SHP77 (cell line): Measurements from ENCODE around the gene RP9.
A peak's percentile ranks its signal among the peaks of the same experiment; 100 is the strongest.
"Not testable (repeated sequence)": the region's sequence is repeated elsewhere in the genome, so short reads cannot be mapped to it uniquely, and the experiment has no call there.

Experiments used
- DNase-seq, 2 experiments: peaks; one replicate each; lab custom pipeline; 2025; lab: John Stamatoyannopoulos, UW

RP9 gene

DNA sequence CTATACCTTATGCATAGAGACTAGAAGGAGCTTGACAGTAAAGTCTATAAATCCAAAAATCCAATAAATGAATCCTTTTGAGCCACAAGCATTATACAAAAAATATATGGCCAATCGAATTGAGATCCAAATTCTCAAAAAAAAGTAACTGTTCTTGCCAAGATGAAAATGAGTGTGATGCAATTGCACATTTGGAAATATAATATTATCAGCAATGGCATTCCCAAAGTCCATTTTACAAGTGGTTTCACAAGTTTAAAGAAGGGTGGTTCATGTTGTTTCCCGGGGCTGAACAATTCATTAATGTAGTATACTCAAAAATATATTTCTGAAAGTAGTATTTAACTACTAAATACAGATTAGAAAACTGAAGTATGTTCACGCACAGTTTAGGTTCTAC lies 7.3 kb downstream of the RP9 start:
- no peak for DNase-seq

DNA sequence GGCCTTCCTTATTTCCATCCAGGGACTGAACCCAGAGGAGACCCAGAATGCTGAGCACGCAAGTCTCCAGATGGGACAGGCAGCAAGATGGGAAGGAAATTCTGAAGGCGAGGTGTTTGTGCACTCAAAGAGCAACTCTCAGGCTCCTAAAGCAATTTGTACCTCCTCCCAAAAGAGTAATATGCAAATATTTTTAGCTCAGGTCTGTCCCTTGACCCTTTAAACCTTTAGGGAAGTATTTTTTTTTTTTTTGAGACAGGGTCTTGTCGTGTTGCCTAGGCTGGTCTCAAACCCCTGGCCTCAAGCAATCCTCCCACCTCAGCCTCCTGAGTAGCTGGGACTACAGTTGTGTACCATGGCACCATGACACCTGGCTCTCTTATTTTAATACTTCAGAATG lies 8.4 kb downstream of the RP9 start:
- no peak for DNase-seq

DNA sequence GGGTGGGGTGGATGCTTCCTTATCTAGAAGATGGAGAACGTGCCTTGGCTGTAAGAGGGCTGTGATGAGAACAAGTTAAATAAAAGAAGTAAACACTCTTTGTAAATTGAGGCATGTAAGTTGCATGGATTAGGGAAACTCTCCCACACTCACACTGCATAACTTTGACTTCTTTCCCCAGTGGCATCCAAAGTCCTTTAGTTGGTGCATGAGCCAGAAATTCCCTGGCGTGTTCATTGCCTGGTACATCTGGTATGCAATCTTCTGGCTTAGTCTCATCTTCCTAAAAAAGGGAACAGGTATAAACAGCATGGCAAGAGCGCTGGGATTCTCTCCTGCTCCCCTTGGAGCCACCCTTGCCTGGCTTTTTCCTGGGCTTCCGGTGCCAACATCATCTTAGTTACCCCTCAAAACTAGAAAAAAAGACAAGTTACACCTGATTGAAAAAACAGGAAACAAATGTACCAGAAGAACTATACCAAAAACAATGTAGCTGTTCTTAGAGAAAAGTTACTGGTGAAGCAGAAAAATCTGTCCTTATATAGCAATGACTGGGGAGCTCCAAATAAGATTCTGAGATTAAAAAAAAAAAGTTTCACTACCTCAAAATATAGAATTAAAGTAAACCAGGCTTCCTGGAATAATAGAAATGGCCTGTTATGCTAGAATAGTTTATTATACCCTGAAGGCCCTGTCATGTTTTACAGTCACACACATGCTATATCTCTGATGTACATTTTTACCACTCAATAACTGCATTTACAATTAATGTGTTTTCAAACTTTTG lies 9.9 kb downstream of the RP9 start:
- no peak for DNase-seq

DNA sequence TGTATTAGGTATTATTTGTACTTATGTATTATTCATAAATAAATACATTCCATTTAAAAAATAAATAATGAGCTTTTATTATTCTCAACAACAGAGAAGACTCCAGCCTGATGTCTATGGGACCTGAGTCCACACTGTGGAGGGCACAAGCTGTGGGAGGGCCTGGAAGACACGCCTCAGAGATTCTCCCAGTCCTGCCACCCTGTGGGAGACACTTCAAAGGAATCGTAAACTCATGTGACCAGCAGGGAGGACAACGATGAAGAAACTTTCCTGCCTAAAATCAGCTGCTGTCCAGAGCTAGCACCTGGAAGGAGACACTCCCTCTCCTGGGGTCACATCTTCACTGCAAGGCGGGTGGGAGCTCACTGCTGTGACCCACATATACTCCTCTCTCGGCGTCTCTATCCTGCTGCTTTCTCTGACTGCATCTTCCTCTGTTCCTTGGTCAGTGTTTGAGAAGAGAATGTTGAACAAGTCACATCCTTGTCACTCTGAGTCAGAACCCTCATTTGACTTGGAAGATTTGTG lies 14.4 kb downstream of the RP9 start:
- not testable (repeated sequence) for DNase-seq

DNA sequence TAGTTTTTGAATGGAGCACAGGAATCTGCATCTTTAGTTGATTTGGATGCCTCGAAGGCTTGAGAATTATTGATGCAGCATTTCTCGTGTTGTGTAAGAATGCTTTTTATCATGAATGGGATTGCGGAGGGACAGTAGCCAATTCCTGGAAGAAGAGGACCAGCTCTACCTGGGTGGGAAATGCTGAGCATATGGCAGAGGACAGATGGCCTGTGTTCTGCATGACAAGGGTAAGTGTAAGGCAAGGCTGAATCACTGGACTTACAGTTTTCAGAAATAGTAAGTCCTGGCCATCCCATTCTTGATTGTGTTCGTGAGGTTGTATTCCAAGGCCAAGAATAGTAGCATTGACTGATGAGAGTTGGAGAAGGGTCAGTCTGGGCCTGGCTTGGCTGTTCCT lies 15.9 kb downstream of the RP9 start:
- DNase-seq, result no peak

DNA sequence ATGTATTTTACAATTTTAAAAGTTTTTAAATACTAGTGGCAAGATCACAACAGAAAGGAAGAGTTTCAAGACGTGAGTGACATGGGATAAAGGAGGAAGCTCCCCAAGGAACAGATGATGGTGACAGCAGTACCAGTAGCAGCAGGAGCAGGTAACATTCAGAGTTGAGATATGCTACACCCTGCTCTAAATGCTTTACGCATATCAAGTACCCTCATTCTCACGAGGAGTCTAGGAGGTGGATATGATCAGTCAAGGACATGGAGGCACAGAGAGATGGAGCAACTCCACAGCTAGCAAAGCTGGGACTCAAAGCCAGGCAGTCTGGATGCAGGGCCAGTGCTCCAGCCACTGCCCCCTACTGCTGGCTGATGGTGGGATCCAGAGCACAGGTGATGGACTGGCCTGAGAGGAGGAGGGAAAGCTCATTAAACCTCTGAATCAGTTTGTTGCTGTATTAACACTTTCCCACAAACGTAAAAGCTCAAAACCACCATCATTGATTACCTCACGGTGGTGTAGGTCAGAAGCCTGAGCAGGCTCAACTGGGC lies 17.5 kb downstream of the RP9 start:
- no peak for DNase-seq

DNA sequence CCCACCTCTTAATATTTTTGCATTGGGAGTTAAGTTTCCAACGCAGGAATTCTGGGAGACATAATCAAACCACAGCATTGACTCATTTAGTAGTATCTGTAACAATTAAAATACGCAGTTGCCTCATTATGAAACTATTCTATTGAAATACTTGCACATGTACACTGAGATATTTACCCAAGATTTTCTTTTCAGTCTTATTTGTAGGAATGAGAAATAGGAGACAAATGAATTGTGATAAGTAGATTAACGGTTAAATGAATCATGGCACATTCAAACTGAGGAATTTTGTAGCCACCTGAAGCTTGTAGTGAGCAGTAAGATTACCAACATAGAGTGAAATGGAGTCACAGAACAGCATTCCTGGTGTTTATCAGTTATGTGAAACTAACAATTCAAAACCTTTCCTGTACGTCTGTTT lies 18.1 kb downstream of the RP9 start:
- no peak for DNase-seq

DNA sequence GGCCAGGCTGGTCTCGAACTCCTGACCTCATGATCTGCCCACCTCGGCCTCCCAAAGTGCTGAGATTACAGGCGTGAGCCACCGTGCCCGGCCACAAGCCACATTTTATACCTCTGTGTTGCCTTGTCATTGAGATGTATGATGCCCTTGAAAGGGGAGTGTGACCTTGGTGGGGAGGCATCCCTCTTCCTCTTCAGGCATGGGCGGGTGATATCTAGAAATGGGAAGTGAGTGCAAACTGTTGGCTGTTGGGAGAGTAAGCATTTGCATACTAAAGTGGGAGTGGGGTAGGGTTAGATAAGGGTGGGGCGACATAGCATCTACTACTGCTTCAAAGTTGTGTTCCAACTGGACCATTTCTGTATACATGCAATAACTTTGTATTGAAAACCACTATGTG lies 20.1 kb downstream of the RP9 start:
- no peak for DNase-seq

DNA sequence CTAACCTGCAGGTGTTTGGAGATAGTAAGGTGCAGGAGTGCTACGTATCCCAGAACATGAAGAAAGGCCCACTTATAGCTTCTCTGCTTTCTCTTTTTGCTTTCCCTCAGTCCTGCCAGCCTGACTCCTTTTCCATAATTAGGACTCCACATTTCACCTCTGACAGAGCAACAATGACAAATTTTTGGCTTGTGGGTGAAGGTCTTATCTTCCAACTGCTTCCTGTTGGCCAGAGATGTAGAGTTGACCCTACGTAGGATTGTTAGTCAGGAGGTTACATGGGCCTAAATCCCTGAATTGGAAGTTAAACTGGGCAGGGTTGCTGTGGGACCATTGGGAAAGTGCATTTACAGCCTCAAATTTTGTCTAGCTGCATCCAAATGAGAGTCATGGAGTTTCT lies 21.3 kb downstream of the RP9 start:
- DNase-seq, result no peak

DNA sequence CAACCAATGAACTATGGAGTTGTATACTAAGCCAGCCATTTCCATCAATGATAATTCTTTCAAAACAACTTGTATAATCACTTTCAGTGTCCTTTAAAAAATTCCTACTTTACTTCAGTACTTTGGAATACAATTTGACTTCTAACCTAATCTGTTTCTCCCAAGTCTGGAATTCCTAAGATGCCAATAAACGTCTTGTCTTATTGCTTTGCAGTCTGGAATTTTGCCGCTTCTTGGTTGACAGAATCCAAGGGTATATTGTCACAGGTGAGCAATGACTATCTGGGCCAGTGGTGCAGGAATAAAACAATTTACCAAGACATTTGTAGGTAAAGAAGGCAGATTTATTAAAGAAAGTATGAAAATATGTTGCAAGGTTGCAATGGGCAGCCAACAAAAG lies 21.8 kb downstream of the RP9 start:
- DNase-seq, result no peak

DNA sequence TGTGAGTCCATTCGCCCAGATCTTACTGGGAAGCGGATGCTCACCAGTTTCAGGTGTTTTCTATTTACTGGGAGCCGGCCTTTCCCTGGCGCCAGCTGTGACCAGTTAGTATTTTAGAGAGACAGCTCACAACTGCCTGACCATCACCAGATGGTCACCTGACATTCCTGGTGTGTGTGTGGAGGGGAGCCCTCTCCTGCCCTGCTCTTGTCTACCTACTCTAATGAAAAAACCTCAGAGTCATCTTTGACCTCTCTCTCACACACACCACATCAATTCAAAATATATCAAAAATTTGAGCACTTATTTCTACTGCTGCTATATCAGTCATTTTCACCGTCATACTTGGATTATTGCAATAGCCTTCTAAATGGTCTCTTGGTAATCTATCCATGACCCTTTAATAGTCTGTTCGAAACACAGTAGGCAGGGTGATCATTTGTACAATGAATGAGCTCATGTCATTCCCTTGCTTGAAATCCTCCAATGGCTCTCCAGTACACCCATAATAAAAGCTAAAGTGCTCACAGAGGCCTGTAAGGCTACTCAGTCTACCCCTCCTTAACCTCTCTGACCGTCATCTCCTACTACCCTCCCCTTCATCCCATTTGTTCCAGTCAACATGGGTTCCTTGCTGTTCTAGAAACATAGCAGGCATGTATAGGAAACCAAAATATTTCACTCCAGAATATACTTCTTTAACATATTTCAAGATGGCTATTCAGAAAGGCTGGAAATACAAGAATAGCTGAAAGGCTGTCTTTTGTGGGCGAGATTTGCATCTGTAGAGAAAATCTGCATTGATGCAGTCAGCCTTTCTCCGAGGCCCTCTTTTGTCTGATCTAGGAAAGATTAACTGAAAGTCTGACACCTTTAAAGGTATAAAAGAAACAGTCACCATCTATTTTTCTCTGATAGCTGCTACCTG lies 29.2 kb downstream of the RP9 start:
- no peak for DNase-seq

DNA sequence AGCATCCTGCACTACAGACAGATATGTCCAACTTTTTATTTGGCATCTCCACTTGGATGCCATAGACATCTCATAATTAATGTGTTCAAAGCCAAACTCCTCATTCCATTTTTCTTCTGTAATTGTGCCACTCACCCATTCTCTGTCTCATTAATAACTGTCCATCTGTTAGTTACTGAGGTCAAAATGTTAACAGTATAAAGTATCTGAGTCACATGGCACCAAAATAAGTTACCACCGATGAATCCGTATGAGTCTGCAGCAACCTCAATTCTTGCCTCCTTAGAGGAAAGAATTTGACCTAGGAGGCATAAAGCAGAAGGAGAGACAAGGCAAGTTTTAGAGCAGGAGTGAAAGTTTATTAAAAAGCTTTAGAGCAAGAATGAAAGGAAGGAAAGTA lies 30.1 kb downstream of the RP9 start:
- no peak for DNase-seq

DNA sequence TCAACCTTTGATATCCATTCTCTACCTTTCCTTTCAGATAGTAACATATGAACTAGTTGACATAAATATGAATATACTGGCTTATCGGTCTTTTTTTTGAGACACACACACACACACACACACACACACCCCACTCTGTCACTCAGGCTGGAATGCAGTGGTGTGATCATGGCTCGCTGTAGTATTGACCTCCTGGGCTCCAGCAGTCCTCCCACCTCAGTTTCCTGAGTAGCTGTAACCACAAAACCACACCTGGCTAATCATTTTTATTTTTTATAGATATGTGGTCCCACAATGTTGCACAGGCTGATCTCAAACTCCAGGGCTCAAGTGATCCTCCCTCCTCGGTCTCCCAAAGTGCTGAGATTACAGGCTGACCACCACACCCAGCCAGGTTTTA lies 32.5 kb downstream of the RP9 start:
- no peak for DNase-seq

DNA sequence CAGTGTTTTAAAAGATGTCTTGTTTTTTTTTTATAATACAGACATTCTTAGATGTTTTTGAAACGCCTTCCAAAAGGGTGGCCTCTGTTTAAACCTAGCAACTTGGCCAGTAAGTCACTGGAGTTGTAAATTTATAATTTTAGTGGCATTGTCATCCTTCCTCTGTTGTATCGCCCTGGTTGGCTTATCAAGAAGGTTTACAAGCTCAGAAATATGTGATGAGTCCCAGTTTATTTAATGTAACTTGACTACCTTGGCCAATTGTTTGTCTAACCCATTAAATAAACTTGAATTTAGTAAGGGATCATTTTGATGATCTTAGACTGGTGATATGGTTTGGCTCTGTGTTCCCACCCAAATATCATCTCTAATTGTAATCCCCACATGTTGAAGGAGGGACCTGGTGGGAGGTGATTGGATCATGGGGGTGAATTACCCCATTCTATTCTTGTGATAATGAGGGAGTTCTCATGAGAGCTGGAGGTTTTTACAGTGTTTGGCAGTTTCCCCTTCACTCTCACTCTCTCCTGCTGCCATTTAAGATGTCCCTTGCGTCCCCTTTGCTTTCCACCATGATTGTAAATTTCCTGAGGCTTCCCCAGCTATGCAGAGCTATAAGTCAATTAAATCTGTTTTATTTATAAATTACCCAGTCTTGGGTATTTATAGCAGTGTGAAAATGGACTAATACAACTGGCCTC lies 33.2 kb downstream of the RP9 start:
- no peak for DNase-seq

DNA sequence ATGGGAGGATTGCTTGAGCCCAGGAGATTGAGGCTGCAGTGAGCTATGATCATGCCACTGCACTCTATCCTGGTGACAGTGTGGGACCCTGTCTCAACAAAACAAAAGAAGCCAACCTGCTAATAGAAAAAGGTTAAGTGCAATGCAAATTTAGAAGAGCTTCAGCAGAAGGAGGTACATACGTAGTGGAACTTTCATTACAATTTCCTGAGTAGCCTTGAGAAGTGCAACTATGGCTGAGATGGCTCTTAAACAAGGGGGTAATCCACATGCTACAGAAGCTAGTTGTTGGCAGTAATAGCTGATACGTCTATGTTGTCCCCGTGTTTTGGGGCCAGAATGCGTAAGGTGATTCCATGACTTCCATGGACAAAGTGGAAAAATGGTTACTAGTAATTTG lies 36.0 kb downstream of the RP9 start:
- no peak for DNase-seq

DNA sequence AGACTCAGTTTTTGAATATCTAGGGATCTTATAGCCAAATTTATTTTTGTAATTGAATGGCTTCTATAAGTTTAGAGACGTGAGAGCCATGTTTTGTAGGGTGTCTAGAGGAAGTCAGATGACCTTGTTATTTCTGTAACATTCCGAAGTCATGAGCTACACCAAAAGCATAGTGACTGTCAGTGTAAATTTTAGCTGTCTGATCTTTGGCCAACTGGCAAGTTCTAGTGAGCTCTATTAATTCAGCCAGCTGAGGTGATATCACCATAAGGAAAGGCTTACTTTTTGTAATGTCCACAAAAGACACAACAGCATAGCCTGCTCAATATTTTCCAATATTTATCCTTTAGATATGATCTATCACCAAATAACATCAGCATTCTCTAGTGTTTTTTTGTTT lies 36.7 kb downstream of the RP9 start:
- no peak for DNase-seq

DNA sequence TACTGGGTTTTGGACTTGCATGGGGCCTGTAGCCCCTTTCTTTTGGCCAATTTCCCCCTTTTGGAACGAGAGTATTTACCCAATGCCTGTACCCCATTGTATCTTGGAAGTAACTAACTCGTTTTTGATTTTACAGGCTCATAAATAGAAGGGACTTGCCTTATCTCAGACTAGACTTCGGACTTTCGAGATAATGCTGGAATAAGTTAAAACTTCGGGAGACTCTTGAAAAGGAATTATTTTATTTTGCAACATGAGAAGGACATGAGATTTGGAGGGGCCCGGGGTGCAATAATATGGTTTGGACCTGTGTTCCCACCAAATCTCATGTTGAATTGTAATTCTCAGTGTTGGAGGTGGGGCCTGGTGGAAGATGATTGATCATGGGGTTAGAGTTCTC lies 38.4 kb downstream of the RP9 start:
- DNase-seq, result no peak

DNA sequence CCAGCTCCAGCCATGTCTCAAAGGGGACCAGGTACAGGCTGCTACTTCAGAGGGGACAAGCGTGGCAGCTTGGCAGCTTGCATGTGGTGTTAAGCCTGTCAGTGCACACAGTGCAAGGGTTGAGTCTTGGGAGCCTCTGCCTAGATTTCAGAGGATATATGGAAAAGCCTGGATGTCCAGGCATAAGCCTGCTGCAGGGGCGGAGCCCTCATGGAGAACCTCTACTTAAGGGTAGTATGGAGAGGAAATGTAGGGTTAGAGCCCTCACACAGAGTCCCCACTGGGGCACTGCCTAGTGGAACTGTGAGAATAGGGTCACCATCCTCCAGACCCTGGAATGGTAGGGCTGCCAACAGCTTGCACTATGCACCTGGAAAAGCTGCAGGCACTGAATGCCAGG lies 38.9 kb downstream of the RP9 start:
- DNase-seq, result no peak

DNA sequence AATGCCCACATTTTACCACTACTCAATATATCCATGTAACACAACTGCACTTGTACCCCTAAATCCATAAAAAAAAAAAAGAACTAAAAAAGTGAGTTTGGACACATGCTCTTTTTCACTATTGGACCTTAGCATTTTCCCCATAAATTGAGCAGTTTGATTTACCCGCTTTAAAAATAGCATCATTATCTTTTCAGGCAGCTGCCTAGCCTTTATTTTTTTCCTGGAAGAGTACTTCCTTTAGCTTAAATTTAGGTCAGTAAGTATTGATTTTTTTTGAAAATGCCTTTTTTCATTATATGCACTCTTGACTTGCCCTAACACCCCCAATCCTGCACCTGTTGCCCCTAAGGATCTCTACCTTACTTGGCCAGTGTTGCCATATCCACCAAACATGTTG lies 41.3 kb downstream of the RP9 start:
- DNase-seq, result no peak

DNA sequence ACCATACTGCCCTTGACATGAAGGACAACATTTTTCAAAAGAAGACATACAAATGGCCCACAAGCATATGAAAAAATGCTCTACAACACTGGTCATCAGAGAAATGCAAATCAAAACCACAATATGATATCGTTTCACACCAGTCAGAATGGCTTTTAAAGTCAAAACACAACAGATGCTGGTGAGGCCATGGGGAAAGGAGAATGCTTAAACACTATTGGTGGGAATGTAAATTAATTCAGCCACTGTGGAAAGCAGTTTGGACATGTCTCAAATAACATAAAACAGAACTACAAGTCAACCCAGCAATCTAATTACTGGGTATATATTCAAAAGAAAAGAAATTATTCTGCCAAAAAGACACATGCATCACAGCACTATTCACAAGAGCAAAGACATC lies 42.4 kb downstream of the RP9 start:
- DNase-seq, result no peak

DNA sequence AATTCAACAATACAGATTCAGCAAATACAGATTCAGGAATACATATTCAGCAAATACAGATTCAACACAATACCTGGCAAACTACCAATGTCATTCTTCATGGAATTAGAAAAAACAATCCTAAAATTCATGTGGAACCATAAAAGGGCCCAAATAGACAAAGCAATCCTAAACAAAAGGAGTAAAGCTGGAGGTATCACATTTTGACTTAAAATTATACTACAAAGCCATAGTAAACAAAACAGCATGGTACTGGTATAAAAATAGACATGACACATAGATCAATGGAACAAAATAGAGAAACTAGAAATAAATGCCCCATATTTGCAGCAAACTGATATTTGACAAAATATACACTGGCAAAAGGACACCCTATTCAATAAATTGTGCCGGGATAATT lies 43.2 kb downstream of the RP9 start:
- DNase-seq, result no peak

DNA sequence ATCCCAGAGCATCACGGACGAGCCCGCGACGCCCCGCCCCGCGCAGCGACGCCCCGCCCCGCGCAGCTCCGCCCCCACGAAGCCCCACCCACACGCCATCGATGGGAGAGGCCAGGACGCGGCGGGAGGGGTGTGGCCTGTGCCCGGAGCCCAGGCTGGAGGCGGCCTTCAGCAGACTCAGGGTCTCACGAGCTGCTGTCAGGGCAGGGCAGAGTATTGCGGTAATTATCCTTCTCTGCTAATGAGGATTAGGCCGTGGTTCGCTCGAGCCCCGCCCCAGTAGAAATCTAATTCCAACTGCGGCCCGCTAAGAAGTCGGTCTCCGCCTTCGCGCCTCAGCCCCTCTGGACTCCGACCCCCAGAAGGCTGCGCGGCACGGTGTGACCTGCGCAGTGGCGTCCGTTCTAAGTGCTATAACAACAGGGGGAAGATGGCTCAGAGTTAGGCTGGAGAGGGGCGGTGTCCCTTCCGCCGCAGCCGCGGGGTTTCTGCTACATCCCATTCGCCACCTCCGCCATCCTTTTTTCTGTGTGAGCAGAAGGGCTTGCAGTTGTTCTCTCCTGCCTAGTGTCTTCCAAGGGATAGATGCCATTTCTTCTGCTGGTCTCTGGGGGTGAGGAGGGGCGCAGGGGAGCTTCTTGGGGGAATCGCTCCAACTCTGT lies 46.3 kb downstream of the RP9 start:
- peak; percentile 96 to 98 for DNase-seq
